H9 (cell line): ENCODE results near the gene LRRC7. TPM values are rescaled to one million over a fixed set of nuclear protein-coding genes. Genes with fewer than 3 reads are reported as not detected.

Source experiments
- DNase-seq: peaks from one replicate; pipeline ENCODE4 v3.0.0-alpha.2; 2017
- H2AFZ ChIP-seq: one replicate; pipeline ENCODE4 v1.6.1; 2013; ENCODE audit warnings: mild to moderate bottlenecking, low read length, control low read depth, moderate library complexity
- H2AK5ac ChIP-seq: 2 replicates; pipeline ENCODE4 v1.6.1; 2013; ENCODE audit warnings: low read length, control low read depth, mixed read lengths; ENCODE audit not compliant: insufficient read length
- H2BK120ac ChIP-seq: one replicate; pipeline ENCODE4 v1.6.1; 2013; ENCODE audit warnings: low read depth, mild to moderate bottlenecking, low read length, control low read depth, inconsistent platforms; ENCODE audit not compliant: poor library complexity, severe bottlenecking
- H2BK12ac ChIP-seq: 2 replicates; pipeline ENCODE4 v1.6.1; 2013; ENCODE audit warnings: low read length, control low read depth, mixed read lengths, low read depth; ENCODE audit not compliant: insufficient read length
- H2BK15ac ChIP-seq: 2 replicates; pipeline ENCODE4 v1.6.1; 2013; ENCODE audit warnings: low read depth, low read length, control low read depth
- H2BK20ac ChIP-seq: one replicate; pipeline ENCODE4 v1.6.1; 2013; ENCODE audit warnings: low read depth, mild to moderate bottlenecking, low read length, control low read depth, inconsistent platforms; ENCODE audit not compliant: poor library complexity, severe bottlenecking
- H2BK5ac ChIP-seq: 2 replicates; pipeline ENCODE4 v1.6.1; 2013; ENCODE audit warnings: low read length, control low read depth, mixed read lengths; ENCODE audit not compliant: insufficient read length
- H3K14ac ChIP-seq: 2 replicates; pipeline ENCODE4 v1.6.1; 2013; ENCODE audit warnings: low read length, control low read depth; ENCODE audit not compliant: insufficient read depth
- H3K18ac ChIP-seq: 2 replicates; pipeline ENCODE4 v1.6.1; 2013; ENCODE audit warnings: low read depth, mild to moderate bottlenecking, mixed read lengths, low read length, control low read depth; ENCODE audit not compliant: insufficient read length
- H3K23ac ChIP-seq: 2 replicates; pipeline ENCODE4 v1.6.1; 2013; ENCODE audit warnings: low read length, control low read depth, mixed read lengths, low read depth; ENCODE audit not compliant: insufficient read length
- H3K23me2 ChIP-seq: 2 replicates; pipeline ENCODE4 v1.6.1; 2013; ENCODE audit warnings: low read depth, mild to moderate bottlenecking, mixed read lengths, low read length, control low read depth; ENCODE audit not compliant: insufficient read length, poor library complexity, severe bottlenecking
- H3K27ac ChIP-seq: 2 replicates; pipeline ENCODE4 v1.5.1; 2013; ENCODE audit warnings: low read length, control low read depth, mixed read lengths, low read depth; ENCODE audit not compliant: insufficient read length
- H3K27me3 ChIP-seq: 2 replicates; pipeline ENCODE4 v1.6.1; 2013; ENCODE audit warnings: low read length, control low read depth, inconsistent platforms; ENCODE audit not compliant: insufficient read depth
- H3K4ac ChIP-seq: 2 replicates; pipeline ENCODE4 v1.6.1; 2013; ENCODE audit warnings: low read depth, mild to moderate bottlenecking, control low read depth, inconsistent platforms, low read length, moderate library complexity
- H3K4me1 ChIP-seq: 2 replicates; pipeline ENCODE4 v1.6.1; 2013; ENCODE audit warnings: low read length, control low read depth, inconsistent platforms; ENCODE audit not compliant: insufficient read depth
- H3K4me2 ChIP-seq: 2 replicates; pipeline ENCODE4 v1.6.1; 2013; ENCODE audit warnings: low read length, control low read depth, mixed read lengths; ENCODE audit not compliant: insufficient read length, insufficient read depth
- H3K56ac ChIP-seq: 2 replicates; pipeline ENCODE4 v1.6.1; 2013; ENCODE audit warnings: low read depth, mild to moderate bottlenecking, mixed read lengths, low read length, control low read depth; ENCODE audit not compliant: insufficient read length
- H3K79me1 ChIP-seq: 2 replicates; pipeline ENCODE4 v1.6.1; 2013; ENCODE audit warnings: low read depth, mild to moderate bottlenecking, moderate library complexity, low read length, control low read depth, inconsistent platforms; ENCODE audit not compliant: insufficient read depth, poor library complexity, severe bottlenecking
- H3K79me2 ChIP-seq: 2 replicates; pipeline ENCODE4 v1.6.1; 2013; ENCODE audit warnings: low read length, control low read depth, inconsistent platforms; ENCODE audit not compliant: insufficient read depth
- H3K9ac ChIP-seq: 2 replicates; pipeline ENCODE4 v1.6.1; 2013; ENCODE audit warnings: low read length, control low read depth, mixed read lengths; ENCODE audit not compliant: insufficient read length; ENCODE audit errors: extremely low read depth
- H3K9me3 ChIP-seq: one replicate; pipeline ENCODE4 v1.6.1; 2013; ENCODE audit warnings: low read depth, low read length, inconsistent platforms; ENCODE audit not compliant: control insufficient read depth
- H3T11ph ChIP-seq: one replicate; pipeline ENCODE4 v1.6.1; 2013; ENCODE audit warnings: mild to moderate bottlenecking, low read length, control low read depth, inconsistent platforms
- H4K20me1 ChIP-seq: one replicate; pipeline ENCODE4 v1.6.1; 2013; ENCODE audit not compliant: control insufficient read depth, insufficient read length, insufficient read depth
- H4K5ac ChIP-seq: 2 replicates; pipeline ENCODE4 v1.6.1; 2013; ENCODE audit warnings: low read depth, mild to moderate bottlenecking, mixed read lengths, low read length, control low read depth; ENCODE audit not compliant: insufficient read length
- H4K8ac ChIP-seq: replicated peaks from 2 replicates; pipeline ENCODE4 v1.6.1; 2013; ENCODE audit warnings: low read length, control low read depth, mixed read lengths, low read depth; ENCODE audit not compliant: insufficient read length
- H4K91ac ChIP-seq: 2 replicates; pipeline ENCODE4 v1.6.1; 2013; ENCODE audit warnings: low read depth, mild to moderate bottlenecking, moderate library complexity, mixed read lengths, low read length, control low read depth; ENCODE audit not compliant: insufficient read length
- H3K27ac Mint-ChIP-seq, 3 experiments: 2 replicates in 2 of 3; 3 replicates in 1 of 3; pipeline ENCODE4 v1.8.0; 2020 to 2021; ENCODE audit warnings: mixed read lengths in 3 of 3, mild to moderate bottlenecking in 1 of 3, moderate library complexity in 1 of 3
- H3K27me3 Mint-ChIP-seq: 2 replicates; pipeline ENCODE4 v1.8.0; 2021; ENCODE audit warnings: low read depth, mild to moderate bottlenecking, moderate library complexity, mixed read lengths
- H3K36me3 Mint-ChIP-seq, 3 experiments: 2 replicates in 2 of 3; 3 replicates in 1 of 3; pipeline ENCODE4 v1.8.0; 2020 to 2021; ENCODE audit warnings: low read depth in 3 of 3, mixed read lengths in 3 of 3; ENCODE audit not compliant: insufficient read depth in 1 of 3
- H3K4me1 Mint-ChIP-seq, 2 experiments: 2 replicates each; pipeline ENCODE4 v1.8.0; 2020; ENCODE audit warnings: mixed read lengths in 2 of 2
- H3K4me3 Mint-ChIP-seq, 2 experiments: 2 replicates in 1 of 2; 3 replicates in 1 of 2; pipeline ENCODE4 v1.8.0; 2020 to 2021; ENCODE audit warnings: mild to moderate bottlenecking in 2 of 2, mixed read lengths in 2 of 2, moderate library complexity in 1 of 2
- H3K9me3 Mint-ChIP-seq, 2 experiments: 2 replicates in 1 of 2; 3 replicates in 1 of 2; pipeline ENCODE4 v1.8.0; 2020; ENCODE audit warnings: mild to moderate bottlenecking in 2 of 2, mixed read lengths in 2 of 2, moderate library complexity in 1 of 2
- CTCF ChIP-seq: fragments of 200-600 bp; sonication (generic); conservative IDR thresholded peaks from 3 replicates; pipeline ENCODE4 v1.8.0; 2021; ENCODE audit warnings: antibody characterized with exemption, mild to moderate bottlenecking
- WGBS: extraction: QIAGEN DNeasy Blood & Tissue Kit; methylation state at CpG from one replicate; pipeline ENCODE4 v1.1.7; 2013; ENCODE audit warnings: missing lambda C conversion rate, low lambda C conversion rate, mixed read lengths; ENCODE audit not compliant: insufficient read length; ENCODE audit errors: extremely low coverage; 5-methylcytosine and 5-hydroxymethylcytosine counted together
- total RNA-seq: library from RNA; stranded (reverse); gene quantifications from 2 replicates; pipeline ENCODE4 v1.2.1, GENCODE V29; 2021

The LRRC7 gene
- total RNA-seq, 1 experiment from 2014 or later, result not detected

GRCh38 chr1:69752831-69753230 is 185.1 kb downstream of the LRRC7 start:
- Histone ChIP-seq H4K5ac (no peak overlapping the region), H3K27me3 (no peaks in the 10 kb centered on the region), H3K4ac (no peak overlapping the region), H3K18ac (no peak overlapping the region), H4K8ac (no peak overlapping the region), H3K27ac (no peak overlapping the region), H3K79me1 (no peaks in the 10 kb centered on the region), H2BK12ac (no peak overlapping the region), H3K9ac (no peak overlapping the region), H3K79me2 (no peaks in the 10 kb centered on the region), H2BK20ac (no peak overlapping the region), H3T11ph (no peak overlapping the region), H4K20me1 (no peaks in the 10 kb centered on the region), H2BK120ac (no peak overlapping the region), H4K91ac (no peak overlapping the region), H2AFZ (no peak overlapping the region), H3K14ac (no peak overlapping the region), H3K4me2 (no peak overlapping the region), H3K56ac (no peak overlapping the region), H2AK5ac (no peak overlapping the region), H2BK15ac (no peak overlapping the region), H3K23ac (no peak overlapping the region), H2BK5ac (no peak overlapping the region), H3K9me3 (no peaks in the 10 kb centered on the region), H3K4me1 (no peaks in the 10 kb centered on the region), H3K23me2 (no peaks in the 10 kb centered on the region)
- H3K36me3 Mint-ChIP-seq, result no peaks in the 10 kb centered on the region
- no peak for TF ChIP-seq CTCF
- peaks cover 4 to 6% of the 10 kb centered on the region in 2 experiments; a peak in 3 of 4 replicates for H3K4me1 Mint-ChIP-seq
- H3K27me3 Mint-ChIP-seq, result no peaks in the 10 kb centered on the region; the same call in 1 of the 2 replicates
- no peak overlapping the region for H3K4me3 Mint-ChIP-seq
- DNase-seq, result no peak
- WGBS, result no CpG with 5 or more reads among the region's 2 CpGs
- no peaks in the 10 kb centered on the region for H3K9me3 Mint-ChIP-seq
- no peak overlapping the region for H3K27ac Mint-ChIP-seq
